LNCAP (cell line): ENCODE results near the gene ATP9A.

Source experiments
- CTCF ChIP-seq: fragments of 450-650 bp; IDR thresholded peaks from 2 replicates; pipeline ENCODE4 v1.5.1; 2017; ENCODE audit warnings: mild to moderate bottlenecking

ATP9A gene

GRCh38 chr20:51635680-51636079, 132.5 kb downstream of the ATP9A start:
- TF ChIP-seq CTCF = no peak

GRCh38 chr20:51634877-51635276, 133.3 kb downstream of the ATP9A start:
- TF ChIP-seq CTCF = no peak

- TF ChIP-seq CTCF = no peak
These were observed 133.9 kb downstream of the ATP9A start for GRCh38 chr20:51634257-51634656.

GRCh38 chr20:51633430-51633829, 134.8 kb downstream of the ATP9A start:
- no peak for TF ChIP-seq CTCF

- TF ChIP-seq CTCF = no peak
These were observed 136.2 kb downstream of the ATP9A start for GRCh38 chr20:51631953-51632352.

GRCh38 chr20:51631011-51631950, 136.9 kb downstream of the ATP9A start:
- TF ChIP-seq CTCF = no peak

GRCh38 chr20:51629399-51630058, 138.7 kb downstream of the ATP9A start:
- no peak for TF ChIP-seq CTCF
